GM13976 (cell line): ENCODE measurements around the gene SAMD5.
A peak's percentile ranks its signal among the peaks of the same experiment; 100 is the strongest.

Experiments used
- DNase-seq: peaks from one replicate; pipeline ENCODE4 v3.0.0; 2012; ENCODE audit warnings: low spot score
- in situ Hi-C: fragments of 300-500 bp; cut with MboI; formaldehyde crosslinking; loops from one replicate; pipeline ENCODE4 v1.12.0; 2022; ENCODE audit warnings: low sequenced_read_pairs, mixed read lengths, inconsistent platforms; ENCODE audit not compliant: unreplicated experiment
- TF ChIP-seq, protein P1 (sequence below): IDR thresholded peaks from 2 replicates; pipeline ENCODE4 v1.5.1; 2012; ENCODE audit warnings: borderline replicate concordance, mild to moderate bottlenecking; ENCODE audit not compliant: insufficient read depth; ENCODE audit errors: extremely low read depth, missing control alignments, control extremely low read depth

The SAMD5 gene

DNA sequence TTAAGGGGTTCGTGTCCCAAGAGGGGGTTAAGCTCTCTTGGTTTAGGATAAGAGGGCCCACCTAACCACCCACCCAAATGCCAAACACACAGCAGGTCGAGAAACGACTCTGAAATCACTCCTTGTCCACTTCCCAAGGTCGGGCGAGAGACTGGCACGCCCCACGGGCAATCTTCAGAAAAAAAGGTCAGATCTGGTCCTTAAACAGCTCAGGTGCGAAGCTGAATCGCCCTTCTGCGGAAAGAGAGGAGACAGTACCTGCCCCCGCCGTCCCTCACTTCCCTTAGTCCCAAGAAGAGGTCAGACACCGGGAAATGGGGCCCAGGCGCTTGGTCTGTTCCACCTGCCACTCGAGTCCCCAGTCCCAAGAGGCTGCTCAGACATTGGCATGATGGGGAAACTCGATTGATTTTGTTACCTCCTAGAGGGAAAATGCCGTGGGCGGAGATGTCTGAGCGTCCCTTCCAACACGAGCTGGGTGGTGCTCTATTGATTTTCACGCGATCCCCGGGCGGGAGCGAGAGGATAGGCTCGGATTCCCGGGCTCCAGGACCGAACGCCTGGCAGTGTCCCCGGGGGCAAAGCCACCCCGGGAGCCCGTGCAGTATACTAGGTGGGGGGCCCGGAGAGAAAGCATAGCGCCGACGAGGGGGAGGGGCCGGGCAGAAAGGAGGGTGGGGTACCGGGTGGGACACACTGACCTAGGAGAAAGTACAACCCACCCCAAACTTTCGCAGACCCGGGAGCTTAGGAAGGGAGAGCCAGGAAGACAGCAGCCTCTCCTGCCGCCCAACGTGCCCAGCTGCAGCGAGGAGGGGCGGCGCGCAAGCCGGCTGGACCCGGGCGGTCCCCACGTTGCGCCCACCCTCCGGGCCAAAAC lies 1.1 kb upstream of the SAMD5 start:
- in situ Hi-C loops: loop anchor here (25.0 kb wide), 2 partner anchors 655 to 955 kb away; no protein-coding TSS in a partner anchor
- DNase-seq: peak; percentile 32
- TF ChIP-seq, protein P1, sequence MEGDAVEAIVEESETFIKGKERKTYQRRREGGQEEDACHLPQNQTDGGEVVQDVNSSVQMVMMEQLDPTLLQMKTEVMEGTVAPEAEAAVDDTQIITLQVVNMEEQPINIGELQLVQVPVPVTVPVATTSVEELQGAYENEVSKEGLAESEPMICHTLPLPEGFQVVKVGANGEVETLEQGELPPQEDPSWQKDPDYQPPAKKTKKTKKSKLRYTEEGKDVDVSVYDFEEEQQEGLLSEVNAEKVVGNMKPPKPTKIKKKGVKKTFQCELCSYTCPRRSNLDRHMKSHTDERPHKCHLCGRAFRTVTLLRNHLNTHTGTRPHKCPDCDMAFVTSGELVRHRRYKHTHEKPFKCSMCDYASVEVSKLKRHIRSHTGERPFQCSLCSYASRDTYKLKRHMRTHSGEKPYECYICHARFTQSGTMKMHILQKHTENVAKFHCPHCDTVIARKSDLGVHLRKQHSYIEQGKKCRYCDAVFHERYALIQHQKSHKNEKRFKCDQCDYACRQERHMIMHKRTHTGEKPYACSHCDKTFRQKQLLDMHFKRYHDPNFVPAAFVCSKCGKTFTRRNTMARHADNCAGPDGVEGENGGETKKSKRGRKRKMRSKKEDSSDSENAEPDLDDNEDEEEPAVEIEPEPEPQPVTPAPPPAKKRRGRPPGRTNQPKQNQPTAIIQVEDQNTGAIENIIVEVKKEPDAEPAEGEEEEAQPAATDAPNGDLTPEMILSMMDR: no peak

DNA sequence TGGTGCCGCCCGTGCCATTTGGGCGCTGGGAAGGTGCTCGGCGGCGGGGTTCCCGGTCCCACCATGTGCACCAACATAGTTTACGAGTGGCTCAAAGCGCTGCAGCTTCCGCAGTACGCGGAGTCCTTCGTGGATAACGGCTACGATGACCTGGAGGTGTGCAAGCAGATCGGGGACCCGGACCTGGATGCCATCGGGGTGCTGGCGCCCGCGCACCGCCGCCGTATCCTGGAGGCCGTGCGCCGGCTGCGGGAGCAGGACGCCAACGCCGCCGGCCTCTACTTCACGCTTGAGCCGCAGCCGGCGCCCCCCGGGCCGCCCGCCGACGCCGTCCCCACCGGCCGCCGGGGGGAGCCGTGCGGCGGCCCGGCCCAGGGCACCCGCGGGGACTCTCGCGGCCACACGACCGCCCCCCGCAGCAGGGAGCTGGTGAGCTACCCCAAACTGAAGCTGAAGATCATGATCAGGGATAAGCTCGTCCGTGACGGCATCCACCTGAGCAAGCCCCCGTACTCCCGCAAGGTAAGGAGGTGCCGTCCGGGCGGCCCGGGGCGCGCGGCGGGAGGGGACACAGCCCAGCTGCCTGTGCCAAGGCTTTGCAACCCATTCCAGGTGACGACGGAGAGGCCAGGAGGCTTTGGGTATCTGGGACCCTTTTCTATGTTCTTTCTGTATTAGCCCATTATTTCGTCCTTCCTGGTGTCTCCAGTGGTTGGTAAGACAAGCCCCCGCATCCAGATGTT lies 547 bp downstream of the SAMD5 start:
- in situ Hi-C loops: loop anchor here (25.0 kb wide), 2 partner anchors 653 to 953 kb away; no protein-coding TSS in a partner anchor
- DNase-seq: peak; percentile 37

DNA sequence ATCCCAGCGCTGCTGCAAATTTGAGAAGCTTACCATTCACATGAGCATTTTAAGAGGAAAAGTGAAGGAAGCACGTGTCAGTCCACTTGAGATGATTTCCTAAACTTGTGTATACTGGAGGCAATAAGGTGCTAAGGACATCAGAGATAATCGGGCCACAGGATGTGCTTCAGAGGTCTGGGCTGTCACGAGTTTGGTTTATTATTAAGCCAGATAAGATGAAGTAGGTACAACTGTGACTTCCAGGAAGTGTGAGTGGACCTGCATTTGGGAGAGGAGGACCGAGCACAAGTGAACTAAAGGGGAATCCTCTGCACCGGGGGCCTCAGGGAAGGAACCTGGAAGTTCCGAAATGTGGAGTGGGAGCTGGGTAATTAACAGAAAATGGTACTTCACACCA lies 1.4 kb downstream of the SAMD5 start:
- TF ChIP-seq, protein P1: no peak
- in situ Hi-C loops: loop anchor here (25.0 kb wide), 2 partner anchors 652 to 952 kb away; no protein-coding TSS in a partner anchor
- DNase-seq: no peak

More for the DNA sequence above, 547 bp downstream of the SAMD5 start:
- TF ChIP-seq, protein P1: no peak

DNA sequence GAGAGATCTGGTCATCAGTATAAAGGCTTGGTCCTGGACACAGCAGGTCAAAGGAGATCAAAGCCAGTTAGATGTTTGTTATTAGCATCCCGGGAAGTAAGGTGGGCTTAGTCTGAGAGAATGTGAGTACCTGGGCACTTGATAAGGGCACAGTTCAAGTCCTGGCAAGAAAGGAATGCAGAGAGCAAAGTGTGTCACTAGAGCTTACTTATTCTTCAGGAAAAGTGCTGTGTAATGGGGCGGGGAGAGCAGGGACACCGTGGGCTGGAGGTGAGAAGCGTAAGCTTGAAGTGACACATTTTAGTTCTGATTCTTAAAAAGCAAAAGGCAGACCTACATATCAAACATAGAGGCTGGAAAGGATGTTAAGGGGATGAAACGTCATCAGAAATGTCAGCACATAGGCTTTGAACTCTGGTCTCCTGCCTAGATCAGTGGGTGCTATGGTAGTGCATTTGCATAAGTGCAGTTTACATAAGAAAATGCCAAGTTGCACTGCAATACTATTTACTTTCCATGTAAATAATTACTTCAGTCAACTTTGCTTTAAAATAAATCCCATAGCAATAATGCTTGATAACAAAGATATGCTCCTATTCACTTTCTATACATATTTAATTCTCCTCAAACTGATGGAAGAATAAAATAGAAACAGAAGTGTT lies 2.6 kb downstream of the SAMD5 start:
- TF ChIP-seq, protein P1: no peak
- in situ Hi-C loops: loop anchor here (25.0 kb wide), 2 partner anchors 651 to 951 kb away; no protein-coding TSS in a partner anchor
- DNase-seq: no peak

DNA sequence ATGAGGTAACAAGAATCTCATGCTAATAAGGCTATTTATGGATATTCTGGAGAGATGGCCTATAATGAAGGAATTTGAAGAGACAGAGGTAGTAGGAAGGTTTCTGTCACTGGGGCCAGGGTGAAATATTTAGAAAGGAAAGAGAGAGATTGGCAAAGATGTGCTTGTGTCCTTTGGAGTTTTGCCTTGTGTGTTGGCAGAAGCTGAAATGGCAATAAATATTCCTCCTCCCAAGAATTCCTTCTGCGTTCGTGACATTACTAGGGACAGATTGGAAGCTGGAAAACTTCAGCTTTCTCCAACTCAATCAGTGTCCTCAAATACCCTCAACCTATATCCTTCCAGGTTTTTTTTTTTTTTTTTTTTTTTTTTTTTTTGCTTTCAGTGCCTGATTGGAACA lies 6.3 kb downstream of the SAMD5 start:
- TF ChIP-seq, protein P1: no peak
- no peak for DNase-seq
- in situ Hi-C loops: loop anchor here (25.0 kb wide), 2 partner anchors 647 to 947 kb away; no protein-coding TSS in a partner anchor

DNA sequence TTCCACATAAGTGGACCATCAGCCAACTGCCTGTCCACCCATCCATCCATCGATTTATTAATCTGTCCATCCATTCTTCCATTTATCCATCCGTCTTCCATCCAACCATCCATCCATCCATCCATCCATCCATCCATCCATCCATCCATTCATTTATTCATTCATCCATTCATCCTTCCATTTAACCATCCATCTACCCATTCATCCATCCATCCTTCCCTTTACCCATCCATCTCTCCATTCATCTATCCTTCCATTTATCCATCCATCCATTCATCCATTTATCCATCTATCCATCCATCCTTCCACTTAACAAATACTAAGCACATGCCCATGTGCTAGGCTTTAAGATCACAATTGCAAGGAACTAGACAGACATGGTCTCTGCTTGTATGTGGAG lies 6.8 kb downstream of the SAMD5 start:
- in situ Hi-C loops: loop anchor here (25.0 kb wide), 2 partner anchors 647 to 947 kb away; no protein-coding TSS in a partner anchor
- DNase-seq: no peak
- TF ChIP-seq, protein P1: no peak
